HEK293 (cell line): ENCODE measurements around the gene ROBO1.
A peak's percentile ranks its signal among the peaks of the same experiment; 100 is the strongest.

ENCODE experiments used
- CTCF ChIP-seq: fragments of 450-650 bp; formaldehyde crosslinking; IDR thresholded peaks from 2 replicates; pipeline ENCODE4 v1.5.1; 2016; ENCODE audit warnings: missing biosample characterization, missing genetic modification characterization
- KLF1 ChIP-seq: fragments of 450-650 bp; formaldehyde crosslinking; IDR thresholded peaks from 2 replicates; pipeline ENCODE4 v1.5.1; 2016; ENCODE audit warnings: missing biosample characterization, missing genetic modification characterization
- SP3 ChIP-seq: fragments of 450-650 bp; formaldehyde crosslinking; IDR thresholded peaks from 2 replicates; pipeline ENCODE4 v1.5.1; 2016; ENCODE audit warnings: missing biosample characterization, missing genetic modification characterization
- SP7 ChIP-seq: fragments of 450-650 bp; formaldehyde crosslinking; IDR thresholded peaks from 2 replicates; pipeline ENCODE4 v1.5.1; 2016; ENCODE audit warnings: missing biosample characterization, missing genetic modification characterization
- ZNF10 ChIP-seq: fragments of 450-650 bp; formaldehyde crosslinking; IDR thresholded peaks from 2 replicates; pipeline ENCODE4 v1.5.1; 2017; ENCODE audit warnings: missing biosample characterization, missing genetic modification characterization
- ZNF174 ChIP-seq: fragments of 450-650 bp; formaldehyde crosslinking; IDR thresholded peaks from 2 replicates; pipeline ENCODE4 v1.5.0; 2017; ENCODE audit warnings: missing biosample characterization, mild to moderate bottlenecking, missing genetic modification characterization
- ZNF416 ChIP-seq: fragments of 450-650 bp; formaldehyde crosslinking; IDR thresholded peaks from 2 replicates; pipeline ENCODE4 v1.5.1; 2016; ENCODE audit warnings: missing biosample characterization, missing genetic modification characterization
- ZNF571 ChIP-seq: fragments of 450-650 bp; formaldehyde crosslinking; IDR thresholded peaks from 2 replicates; pipeline ENCODE4 v1.5.0; 2017; ENCODE audit warnings: missing biosample characterization, missing genetic modification characterization

- TF ChIP-seq SP3 (tag by site-specific recombination) (no peak), KLF1 (tag by site-specific recombination) (no peak), SP7 (tag by site-specific recombination) (no peak), CTCF (tag by site-specific recombination) (peak; percentile 44; the same call in 1 of the 2 replicates), ZNF10 (tag by site-specific recombination) (no peak), ZNF416 (no peak), ZNF174 (tag by site-specific recombination) (no peak), ZNF571 (tag by site-specific recombination) (no peak)
These were observed 910.2 kb downstream of the ROBO1 start for GRCh38 chr3:78857494-78858111.
